Measurements from ENCODE around the gene DDIT3.
"Not testable (repeated sequence)": the region's sequence is repeated elsewhere in the genome, so short reads cannot be mapped to it uniquely, and the experiment has no call there.

The DDIT3 gene, protein sequence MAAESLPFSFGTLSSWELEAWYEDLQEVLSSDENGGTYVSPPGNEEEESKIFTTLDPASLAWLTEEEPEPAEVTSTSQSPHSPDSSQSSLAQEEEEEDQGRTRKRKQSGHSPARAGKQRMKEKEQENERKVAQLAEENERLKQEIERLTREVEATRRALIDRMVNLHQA

DNA sequence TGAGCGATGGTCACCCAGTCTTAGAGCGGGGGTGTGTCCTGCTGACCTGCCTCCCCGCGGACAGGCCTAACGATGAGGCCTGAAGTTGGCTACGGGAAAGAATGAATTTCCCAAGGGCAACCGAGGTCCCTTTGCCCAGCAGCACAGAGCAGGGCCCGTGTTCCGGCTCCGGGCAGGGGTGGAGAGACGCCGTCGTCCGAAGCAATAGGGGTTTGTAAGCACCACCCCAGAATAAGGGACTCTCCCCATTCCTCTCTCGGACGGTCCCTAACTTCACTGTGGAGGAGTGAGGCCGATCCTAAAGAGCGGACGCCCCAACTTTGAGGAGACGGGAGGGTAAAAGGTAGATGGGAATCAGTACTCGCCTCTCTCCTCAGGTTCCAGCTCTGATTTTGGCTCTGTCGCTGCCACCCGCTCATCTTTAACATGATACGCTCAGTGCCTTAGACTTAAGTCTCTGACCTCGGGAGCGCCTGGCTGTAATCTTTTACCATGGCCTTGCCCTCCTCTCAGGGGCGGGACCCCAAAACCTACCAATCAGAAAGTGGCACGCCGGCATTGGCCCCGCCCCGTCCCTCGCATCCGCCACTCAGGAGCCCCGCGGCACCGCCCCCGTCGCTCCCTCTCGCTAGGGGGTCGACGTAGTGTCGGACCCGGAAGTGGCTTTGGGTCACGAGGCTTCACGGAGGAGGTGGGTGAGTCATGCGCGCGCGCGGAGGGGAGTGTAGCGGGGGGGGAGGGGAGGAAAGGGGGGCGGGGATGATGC lies at the start of gene DDIT3:
Gene DDIT3 (minus strand): TSS at position 462 of the 766 bp plus-strand sequence. CDS start 3,108 bp downstream, outside the sequence.
- DNase-seq = peak; percentile 100

DNA sequence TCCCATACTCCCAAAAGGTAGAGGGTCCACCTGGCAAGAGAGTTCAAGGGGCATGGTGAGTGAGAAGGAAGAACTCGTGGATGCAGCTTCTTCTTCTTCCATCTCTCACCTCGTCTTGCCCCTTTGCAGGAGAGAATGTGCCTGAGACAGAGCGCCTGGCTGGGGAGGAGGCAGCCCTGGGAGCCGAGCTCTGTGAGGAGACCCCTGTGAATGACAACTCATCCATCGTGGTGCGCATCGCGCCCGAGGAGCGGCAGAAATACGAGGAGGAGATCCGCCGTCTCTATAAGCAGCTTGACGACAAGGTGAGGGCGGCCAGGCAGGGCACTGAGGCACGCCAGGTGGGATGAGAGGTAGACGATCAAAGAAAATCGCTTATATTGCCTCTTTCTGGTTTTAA lies 49.5 kb upstream of the DDIT3 start:
- no peak for DNase-seq

DNA sequence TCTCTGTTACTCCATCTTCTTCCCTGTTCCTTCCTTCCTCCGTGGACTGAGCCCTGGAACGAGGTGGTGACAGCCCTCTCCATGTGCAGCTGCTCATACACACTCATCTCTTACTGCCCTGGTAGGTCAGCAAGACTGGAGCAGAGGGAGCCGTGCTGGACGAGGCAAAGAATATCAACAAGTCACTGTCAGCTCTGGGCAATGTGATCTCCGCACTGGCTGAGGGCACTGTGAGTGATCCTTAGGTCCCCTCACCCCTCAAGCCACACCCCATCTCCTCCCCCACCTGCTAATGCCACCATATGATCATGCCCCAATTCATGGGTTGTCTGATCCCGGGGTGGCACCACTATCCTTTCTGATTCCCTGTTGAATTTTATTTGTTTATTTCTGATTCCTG lies 48.5 kb upstream of the DDIT3 start:
- no peak for DNase-seq

DNA sequence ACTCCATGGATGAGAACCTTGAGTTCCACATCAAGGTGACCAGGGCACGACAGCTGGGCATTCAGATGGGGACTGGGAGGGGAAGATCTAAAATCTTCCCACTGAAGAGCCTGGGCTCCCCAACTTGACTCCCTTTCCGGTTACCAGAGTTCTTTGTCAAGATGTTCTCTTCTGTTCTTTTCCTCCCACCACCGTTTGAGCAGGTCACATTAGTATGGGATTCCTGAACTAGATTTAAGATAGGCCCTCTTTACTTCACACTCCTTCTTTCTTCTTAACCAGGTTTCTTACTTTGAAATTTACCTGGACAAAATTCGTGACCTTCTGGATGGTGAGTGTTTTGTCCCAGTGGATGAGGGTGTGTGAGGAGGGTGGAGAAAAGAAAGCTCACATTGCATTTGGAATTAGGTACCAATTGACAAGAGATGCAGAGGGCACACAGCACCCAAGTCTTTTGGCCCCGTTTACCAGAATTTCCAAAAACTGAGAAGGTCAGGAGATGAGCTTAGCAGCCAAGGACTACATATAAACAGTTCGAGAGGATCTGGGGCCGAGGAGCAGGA lies 43.9 kb upstream of the DDIT3 start:
- DNase-seq = no peak

DNA sequence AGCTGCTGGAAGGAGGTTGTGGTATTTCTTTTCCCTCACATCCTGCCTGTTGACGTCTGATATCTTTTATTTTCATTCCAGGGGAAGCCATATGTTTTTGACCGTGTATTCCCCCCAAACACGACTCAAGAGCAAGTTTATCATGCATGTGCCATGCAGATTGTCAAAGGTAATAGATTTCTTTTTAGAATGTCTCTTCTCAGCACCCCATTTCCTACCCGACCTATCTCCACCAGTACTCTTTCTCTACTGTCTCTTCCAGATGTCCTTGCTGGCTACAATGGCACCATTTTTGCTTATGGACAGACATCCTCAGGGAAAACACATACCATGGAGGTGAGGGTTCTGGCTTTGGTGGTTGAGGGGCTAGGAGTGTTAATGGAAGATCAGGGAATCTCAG lies 43.0 kb upstream of the DDIT3 start:
- no peak for DNase-seq

DNA sequence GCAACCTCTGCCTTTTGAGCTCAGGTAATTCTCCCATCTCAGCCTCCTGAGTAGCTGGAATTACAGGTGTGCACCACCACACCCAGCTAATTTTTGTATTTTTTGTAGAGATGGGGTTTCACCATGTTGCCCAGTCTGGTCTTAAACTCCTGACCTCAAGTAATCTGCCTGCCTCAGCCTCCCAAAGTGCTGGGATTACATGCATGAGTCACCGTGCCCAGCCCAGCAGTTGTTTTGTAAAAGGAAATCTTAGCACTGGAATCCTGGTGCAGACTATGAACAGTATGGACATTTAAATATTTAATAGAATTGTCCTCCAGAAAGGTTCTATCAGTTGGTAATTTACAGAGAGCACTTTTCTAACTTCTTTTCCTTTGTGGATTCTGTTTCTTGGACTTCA lies 40.8 kb upstream of the DDIT3 start:
- not testable (repeated sequence) for DNase-seq

DNA sequence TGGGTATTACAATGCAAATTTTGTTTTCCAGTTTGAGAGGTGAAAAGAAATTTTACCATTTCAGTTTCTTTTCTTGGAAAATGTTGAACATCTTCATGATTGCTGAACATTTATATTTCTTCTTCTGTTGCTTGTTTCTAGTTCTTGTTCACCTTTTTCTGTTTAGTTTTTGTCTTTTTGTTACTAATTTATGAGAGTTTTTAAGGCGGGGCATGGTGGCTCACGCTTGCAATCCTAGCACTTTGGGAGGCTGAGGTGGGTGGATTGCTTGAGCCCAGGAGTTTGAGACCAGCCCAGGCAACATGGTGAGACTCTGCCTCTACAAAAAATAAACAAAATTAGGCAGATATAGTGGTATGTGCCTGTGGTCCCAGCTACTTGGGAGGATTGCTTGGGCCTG lies 40.2 kb upstream of the DDIT3 start:
- DNase-seq = no peak

DNA sequence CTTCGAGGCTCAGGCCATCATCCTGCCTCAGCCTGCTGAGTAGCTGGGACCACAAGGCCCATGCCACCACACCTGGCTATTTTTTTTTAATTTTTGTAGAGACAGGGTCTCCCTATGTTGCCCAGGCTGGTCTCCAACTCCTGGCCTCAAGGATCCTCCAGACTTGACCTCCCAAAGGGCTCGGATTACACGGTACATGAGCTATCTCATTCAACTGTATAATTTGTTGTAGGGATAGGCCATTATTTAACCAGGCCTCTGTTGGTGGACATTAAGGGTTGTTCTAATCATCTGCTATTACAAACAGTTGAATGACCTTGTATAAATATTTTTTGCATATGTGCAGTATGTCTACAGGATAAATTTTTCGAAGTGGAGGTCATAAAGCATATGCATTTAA lies 38.5 kb upstream of the DDIT3 start:
- no peak for DNase-seq

DNA sequence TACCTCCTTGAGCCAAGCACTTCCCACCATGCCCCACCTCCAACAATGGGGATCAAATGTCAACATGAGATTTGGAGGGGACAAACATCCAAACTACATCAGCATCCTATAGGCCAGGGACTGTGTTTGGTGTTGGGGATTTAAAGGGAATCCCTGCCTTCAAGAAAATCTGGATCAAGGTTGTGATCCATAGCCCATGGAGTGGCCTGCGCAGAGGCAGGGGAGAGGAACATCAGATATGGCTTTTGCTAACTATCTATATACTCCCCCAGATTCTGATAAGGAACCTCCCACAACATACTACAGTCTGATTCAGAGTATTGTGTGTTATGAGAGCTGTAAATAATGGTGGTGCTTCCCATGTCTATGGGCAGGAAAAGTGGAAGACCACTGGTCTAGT lies 34.6 kb upstream of the DDIT3 start:
- no peak for DNase-seq

DNA sequence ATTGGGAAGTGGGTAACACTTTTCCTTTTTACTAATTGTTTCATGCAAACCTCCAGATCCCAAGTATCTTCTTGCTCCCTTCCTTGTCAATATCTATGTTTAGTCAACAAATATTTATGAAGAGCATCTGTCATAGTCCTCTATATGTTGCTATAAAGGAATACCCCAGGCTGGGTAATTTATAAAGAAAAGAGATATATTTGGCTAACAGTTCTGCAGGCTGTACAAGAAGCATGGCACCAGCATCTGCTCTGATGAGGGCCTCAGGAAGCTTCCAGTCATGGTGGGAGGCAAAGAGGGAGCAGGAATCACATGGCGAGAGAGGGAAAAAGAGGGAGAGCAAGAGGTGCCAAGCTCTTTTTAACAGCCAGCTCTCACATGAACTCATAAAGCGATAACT lies 34.1 kb upstream of the DDIT3 start:
- DNase-seq = no peak

DNA sequence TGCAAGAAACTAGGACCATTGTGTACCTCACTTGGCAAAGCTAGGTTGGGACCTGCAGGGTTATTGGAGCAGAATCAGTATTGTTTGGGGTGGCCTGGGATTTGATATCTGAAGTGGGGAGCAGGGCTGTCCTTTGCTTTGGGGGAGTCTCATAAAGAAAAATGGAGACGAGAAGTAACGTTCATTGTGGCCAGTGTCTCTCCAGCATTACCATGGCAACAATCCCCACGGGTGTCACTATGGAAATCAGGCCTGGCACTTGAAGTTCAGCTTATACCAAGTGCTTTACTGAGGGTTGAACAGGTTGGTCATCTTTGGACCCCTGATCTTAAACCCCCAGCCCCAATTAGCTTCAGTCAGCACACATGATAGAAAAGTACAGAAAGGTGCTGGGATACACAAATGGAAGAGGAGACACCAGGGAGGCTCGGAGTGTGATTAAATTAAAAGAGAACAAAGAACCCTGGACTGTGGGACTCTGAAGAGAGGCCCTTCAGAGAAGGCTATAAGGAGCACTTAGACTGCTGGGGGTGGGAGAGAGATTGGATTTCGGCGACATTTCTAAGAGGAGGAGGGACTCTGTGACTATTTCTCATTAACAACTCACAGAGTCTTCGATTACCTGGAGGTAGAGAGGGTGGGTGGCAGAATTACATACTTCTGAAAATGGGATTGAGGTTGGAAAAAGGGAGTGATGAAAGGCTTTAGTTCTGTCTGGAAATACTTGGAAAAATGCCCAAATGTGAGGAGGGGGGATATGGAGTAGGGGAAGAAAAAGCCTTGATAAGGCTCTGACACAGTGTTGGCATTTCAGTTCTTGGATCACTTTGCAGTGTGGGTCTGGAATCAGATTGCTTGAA lies 33.3 kb upstream of the DDIT3 start:
- DNase-seq = no peak

DNA sequence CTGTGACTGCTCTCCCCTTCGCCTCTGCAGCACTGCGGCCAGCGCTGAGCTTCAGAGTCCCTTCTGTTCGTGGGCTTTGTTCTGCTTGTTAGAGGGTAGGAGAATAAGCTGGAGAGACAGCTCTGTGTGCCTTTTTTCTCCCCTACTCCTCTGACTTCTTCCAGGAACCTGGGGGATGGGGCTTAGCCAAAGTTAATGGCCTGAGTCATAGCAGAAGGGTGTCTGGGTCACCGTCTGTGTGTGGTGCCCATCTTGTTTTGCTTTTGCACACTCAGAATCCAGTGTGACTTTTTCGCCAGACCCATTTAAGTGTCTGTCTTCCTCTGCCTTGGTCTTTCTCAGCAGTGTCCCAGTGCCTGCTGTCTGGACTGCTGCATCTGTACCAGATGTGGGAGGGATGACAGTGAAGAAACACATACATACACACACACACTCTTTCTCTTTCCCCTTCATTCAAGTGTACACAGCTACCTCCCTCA lies 32.6 kb upstream of the DDIT3 start:
- DNase-seq = no peak

DNA sequence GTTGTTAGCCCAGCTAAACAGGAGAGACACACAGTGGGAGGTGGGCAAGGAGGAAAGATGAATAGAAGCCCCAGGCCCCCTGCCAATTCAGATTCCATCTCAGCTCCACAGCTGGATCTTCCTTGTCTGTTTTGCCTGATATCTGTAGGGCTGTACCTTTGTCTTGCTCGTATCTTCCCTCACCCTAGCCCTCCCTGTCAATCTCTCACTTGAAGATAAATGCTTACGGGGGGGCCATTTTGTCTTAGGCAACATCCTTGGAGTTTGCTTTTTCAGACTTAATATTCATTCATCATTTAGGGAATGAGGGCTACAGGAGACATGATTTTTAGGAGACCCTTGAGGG lies 32.0 kb upstream of the DDIT3 start:
- no peak for DNase-seq

DNA sequence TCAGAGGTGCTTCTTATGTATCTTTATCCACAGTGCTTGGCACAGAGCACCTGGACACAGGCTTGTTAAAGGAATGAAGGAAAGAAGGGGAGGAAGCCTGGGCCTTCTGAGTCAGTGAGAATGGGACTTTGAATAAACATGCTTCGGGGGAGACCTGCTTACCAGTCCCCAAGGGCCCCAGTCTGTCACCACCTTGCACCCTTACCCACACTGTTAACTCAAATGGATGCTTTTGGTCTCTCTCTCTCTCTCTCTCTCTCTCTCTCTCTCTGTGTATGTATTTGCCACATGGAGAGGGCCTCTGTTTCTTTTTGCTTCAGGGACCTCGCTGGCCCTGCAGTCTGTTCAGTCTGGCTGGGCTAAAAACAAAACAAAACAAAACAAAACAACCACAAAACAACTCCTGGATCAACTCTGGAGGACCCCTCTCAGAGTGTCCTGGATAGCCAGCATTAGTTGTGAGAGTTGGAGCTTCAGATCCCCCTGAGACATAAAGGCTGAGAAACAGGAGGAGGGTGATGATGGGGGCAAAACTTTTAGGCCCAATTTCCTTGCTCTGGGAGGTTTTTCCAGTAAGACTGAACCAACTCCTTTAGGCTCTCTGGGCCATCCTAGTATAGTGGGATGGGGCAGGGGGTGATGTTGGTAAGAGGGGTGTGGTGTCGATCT lies 31.5 kb upstream of the DDIT3 start:
- no peak for DNase-seq

DNA sequence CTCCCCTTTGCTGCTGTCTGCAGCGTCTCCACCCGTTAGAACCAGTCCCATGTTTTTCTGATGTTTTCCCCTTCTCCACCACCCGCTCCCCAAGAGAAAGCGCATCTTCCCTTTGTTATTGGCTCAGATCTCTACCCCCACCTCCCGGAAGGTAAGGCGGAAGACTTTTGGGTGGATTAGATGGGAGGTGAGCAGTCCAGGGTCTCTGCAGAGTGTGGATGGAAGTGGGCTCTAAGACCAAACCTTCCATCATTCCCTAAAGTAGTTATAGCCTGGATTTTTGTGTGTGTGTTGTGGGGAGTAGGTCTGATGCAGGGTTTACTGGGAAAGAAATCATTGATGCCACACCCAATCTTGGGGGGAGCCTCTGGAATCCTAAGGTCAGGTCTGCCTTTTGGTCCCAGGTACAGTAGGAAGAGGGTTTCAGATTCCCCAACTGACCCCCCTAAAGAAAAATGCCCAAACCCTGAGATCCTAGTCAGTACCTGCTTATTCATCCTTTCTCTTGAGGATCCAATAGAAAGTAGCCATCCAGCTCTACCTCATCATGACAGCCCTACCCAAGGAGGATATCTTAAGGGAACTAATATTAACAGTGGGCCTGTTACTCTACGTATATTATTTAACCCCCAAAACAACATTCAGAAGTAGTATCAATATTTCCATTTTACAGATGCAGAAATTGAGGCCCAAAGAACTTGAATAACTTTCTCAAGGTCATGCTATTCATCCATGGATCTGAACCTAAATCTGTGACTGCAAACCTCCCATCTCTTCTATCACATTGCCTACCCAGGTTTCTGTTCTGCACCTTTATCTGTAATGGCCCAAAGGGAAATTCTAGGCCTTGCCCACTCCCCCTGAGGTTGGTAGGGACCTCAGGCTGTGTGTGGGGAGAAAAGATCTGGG lies 30.6 kb upstream of the DDIT3 start:
- DNase-seq = no peak

DNA sequence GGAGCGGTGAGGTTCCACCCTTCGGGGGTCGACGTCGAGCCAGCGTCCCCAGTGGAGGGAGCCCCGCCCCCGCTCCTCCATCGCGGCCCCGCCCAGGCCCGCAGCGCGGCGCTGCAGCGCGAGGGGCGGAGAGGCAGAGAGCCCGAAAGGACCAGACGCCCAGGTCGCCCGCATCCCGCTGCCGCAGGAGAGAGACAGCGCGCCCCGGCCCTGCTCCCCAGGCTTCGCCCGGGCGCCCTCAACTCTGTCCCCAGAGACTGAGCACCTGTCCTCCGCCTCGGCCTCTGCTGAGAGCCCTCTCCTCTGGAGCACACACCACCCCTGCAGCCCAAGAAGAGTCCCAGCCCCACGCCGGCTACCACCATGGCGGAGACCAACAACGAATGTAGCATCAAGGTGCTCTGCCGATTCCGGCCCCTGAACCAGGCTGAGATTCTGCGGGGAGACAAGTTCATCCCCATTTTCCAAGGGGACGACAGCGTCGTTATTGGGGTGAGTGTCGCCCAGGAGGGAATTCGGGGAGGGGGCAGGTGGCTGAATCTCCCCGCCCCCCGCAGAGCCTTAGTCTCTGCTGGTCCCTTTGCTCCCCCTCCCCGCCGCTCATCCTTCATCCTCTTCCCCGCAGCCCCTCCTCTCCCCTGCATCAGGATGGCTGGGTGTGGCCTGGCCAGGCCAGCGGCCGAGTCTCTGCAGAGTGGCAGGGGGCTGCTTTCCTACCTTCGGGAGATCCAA lies 29.8 kb upstream of the DDIT3 start, which contains the start of gene KIF5A:
Gene KIF5A (plus strand): TSS at position 136 of the 732 bp plus-strand sequence. CDS start 228 bp downstream, at position 364.
- DNase-seq = peak; percentile 70

DNA sequence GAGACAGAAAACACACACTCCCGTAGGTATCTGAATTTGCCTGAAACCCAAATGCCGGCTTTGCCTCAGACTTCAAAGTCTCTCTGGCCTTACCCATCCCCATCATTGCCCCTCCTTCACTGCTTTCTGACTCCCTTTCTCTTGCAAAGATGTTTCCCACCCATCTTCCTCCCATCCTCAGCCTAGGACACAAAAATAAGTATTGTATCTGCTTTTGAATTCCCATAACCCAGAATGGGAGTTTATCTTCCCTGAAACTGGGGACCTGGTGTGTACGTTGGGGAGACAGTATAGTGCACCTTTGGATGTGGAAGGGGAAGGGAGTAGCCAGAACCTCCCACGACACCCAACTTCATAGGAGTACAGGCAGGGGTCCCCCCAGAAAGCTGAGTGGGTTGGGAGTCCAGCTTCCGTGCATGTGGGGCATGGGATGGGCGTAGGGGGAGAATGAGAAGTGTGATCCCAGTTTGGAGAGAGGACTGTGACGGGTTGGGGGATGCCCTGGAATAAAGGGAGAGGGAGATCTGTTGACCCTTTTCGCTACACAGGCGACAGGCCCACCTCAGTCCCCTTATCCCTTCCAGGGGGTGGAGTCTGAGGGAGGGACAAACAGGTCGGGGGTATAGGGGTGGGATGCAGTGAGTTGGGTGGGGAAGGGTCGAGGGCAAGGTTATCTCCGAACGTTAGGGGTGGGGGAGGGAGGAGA lies 29.0 kb upstream of the DDIT3 start:
- no peak for DNase-seq

DNA sequence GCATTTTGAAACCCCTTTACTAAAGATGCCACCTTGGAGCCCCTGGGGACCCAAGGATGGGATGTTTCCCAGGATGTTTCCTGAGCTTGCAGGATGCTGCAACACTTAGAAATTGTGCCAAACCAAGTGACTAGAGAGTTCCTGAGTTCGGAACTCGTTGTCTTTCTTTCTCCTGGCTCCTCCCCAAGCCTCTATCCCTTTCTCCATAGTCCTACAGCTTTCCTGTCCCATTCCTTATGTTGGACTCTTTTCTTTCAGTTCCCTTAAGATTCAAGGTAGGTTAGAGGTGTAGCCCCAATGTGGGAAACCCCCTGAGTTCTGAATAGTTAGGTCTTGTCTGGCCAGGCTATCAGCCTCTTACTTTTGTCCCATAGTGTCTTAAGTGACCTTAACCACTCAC lies 28.2 kb upstream of the DDIT3 start:
- no peak for DNase-seq

DNA sequence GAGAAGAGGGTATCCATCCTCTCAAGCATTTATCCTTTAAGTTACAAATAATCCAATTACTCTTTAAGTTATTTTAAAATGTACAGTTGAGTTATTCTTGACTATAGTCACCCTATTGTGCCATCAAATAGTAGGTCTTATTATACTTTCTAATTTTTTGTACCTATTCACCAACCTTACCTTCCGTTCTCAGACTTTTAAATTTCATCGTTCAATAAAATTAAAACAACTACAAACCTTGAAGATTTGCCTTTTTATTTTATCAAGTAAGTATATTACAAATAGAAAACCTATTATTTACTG lies 27.6 kb upstream of the DDIT3 start:
- DNase-seq = no peak

DNA sequence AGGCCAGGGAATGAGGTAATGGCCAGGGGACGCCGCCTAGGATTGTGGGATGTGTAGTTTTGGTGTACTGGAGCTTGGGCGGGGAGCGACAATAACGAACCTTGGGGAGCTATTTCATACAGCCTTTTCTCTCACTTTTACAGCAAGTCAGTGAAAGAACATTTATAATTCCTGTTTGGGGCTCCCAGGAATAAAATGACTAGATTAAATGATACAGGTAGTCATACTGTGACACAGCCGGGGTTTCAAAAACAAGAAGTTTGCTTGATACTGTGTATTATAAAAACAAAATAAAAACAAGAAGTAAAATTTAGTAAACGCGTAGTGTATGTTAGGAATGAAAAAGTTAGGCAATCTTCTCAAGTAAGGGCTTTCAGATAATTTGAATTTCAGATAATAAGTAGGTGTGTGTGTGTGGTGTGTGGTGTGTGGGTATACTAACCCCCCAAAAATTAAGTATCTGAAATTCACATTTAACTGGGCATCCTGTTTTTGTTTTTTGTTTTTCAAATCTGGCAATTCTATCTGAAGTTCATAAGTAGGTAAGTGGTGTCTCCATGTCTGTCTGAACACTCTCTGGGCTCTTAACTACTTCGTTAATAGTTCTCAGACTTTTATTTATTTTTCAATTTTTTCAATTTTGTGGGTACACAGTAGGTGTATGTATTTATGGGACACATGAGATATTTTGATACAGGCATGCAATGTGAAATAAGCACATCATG lies 27.1 kb upstream of the DDIT3 start:
- no peak for DNase-seq

All from CD4-positive, alpha-beta T cell treated with Interleukin-6 for 4 hours (primary cell).